Ovary (tissue), 9 donors: ENCODE data around the gene GBP6. TPM values are rescaled to one million over a fixed set of nuclear protein-coding genes. Genes with fewer than 3 reads are reported as not detected.

ENCODE experiments used
- DNase-seq, 5 donors: peaks; one replicate each; pipeline ENCODE4 v3.0.0-alpha.2; 2019 to 2020
- H3K27ac ChIP-seq, 2 donors: fragments of 200-600 bp; one replicate each; pipeline versions ENCODE4 v1.5.1 to v1.8.0; 2019 to 2022
- H3K27me3 ChIP-seq: fragments of 200-600 bp; one replicate; pipeline ENCODE4 v1.8.0; 2022
- H3K36me3 ChIP-seq: fragments of 200-600 bp; sonication (generic); one replicate; pipeline ENCODE4 v1.5.1; 2019
- H3K4me1 ChIP-seq: one replicate; pipeline ENCODE4 v1.8.1; 2013; ENCODE audit warnings: mild to moderate bottlenecking, moderate library complexity; ENCODE audit not compliant: insufficient read depth
- H3K4me3 ChIP-seq: fragments of 200-600 bp; sonication (generic); one replicate; pipeline ENCODE4 v1.5.1; 2017
- H3K9me3 ChIP-seq, 2 donors: fragments of 200-600 bp in 1 of 2; sonication (generic) in 1 of 2; one replicate each; pipeline versions ENCODE4 v1.5.1 to v1.8.1; 2013 to 2019; ENCODE audit warnings: mild to moderate bottlenecking in 1 of 2, moderate library complexity in 1 of 2
- CTCF ChIP-seq, 3 donors: fragments of 450-650 bp in 2 of 3; fragments of 200-600 bp in 1 of 3; IDR thresholded peaks; one replicate each; pipeline versions ENCODE4 v1.5.1 to v1.8.0; 2016 to 2022; ENCODE audit warnings: antibody characterized with exemption in 3 of 3, mild to moderate bottlenecking in 1 of 3
- EP300 ChIP-seq: sonication (generic); formaldehyde crosslinking; IDR thresholded peaks from one replicate; pipeline ENCODE4 v1.6.1; 2017; ENCODE audit warnings: antibody characterized with exemption
- POLR2A ChIP-seq: fragments of 450-650 bp; IDR thresholded peaks from one replicate; pipeline ENCODE4 v1.6.1; 2017; ENCODE audit warnings: antibody characterized with exemption, mild to moderate bottlenecking, moderate library complexity
- WGBS, 3 donors: extraction: QIAGEN DNeasy Blood & Tissue Kit in 1 of 3; methylation state at CpG; one replicate each; pipeline versions ENCODE4 v1.1.5 to v1.1.7; 2013 to 2017; 5-methylcytosine and 5-hydroxymethylcytosine counted together
- intact Hi-C, 4 donors: fragments of 100-400 bp; cut with DNase I; formaldehyde crosslinking; loops; one replicate each; pipeline versions ENCODE4 v1.11.0 to v1.15.1; 2022 to 2023
- polyA plus RNA-seq, 2 donors: library from polyadenylated mRNA; stranded (reverse); fragments of 200-250 nt in 1 of 2; fragments of 350-450 nt in 1 of 2; fragmentation: Illumina TruSeq in 1 of 2; extraction: RNeasy Lipid Tissue Mini Kit (QIAGEN cat#74804) in 1 of 2; gene quantifications; one replicate each; pipeline ENCODE4 v1.2.3, GENCODE V29; 2013 to 2014
- total RNA-seq, 7 donors: library from RNA; depleted of rRNA in 2 of 7; stranded (reverse); fragments of >200 nt in 2 of 7; fragmentation: NEBNext Ultra II Directional in 3 of 7; extraction: Animal tissue kit (Norgen Biotek cat#: 25700) in 3 of 7; gene quantifications; one replicate each; pipeline versions ENCODE4 v1.1.0 to v1.2.4, GENCODE V29; 2016 to 2023
- donor health status: DM: no; HTN: no; CAD: no; lungs with moderate emphysema.
- donor health status: DM: no; HTN: no; CAD: no.
- donor health status: Bipolar disorder and iron deficiency.
- donor health status: DM: yes; HTN: yes; CAD: no.
- donor health status: DM: no; HTN: no; CAD: no.
- donor health status: DM: yes; HTN: yes; CAD: no.

Gene GBP6
- total and polyA plus RNA-seq, 9 donors: 0.18 to 0.77 (median 0.34) TPM; not detected in 1

- Histone ChIP-seq H3K4me1 (no peaks in the 10 kb centered on the region), H3K4me3 (no peak overlapping the region), H3K36me3 (no peaks in the 10 kb centered on the region), H3K27me3 (no peaks in the 10 kb centered on the region), H3K9me3 (no peaks in the 10 kb centered on the region), H3K27ac (no peak overlapping the region)
- DNase-seq: no peak
- intact Hi-C loops: no loop called here
- TF ChIP-seq POLR2A: no peak
- no peak for TF ChIP-seq CTCF (IDR thresholded peaks at IDR 0.05)
- TF ChIP-seq EP300: no peak
These were observed 14.1 kb downstream of the GBP6 start for GRCh38 chr1:89378001-89378400.

GRCh38 chr1:89381618-89382017 is 17.8 kb downstream of the GBP6 start:
- no peaks in the 10 kb centered on the region for H3K9me3 ChIP-seq
- H3K27ac ChIP-seq: no peak overlapping the region
- no peaks in the 10 kb centered on the region for H3K36me3 ChIP-seq
- WGBS, 3 donors: 93 to 95% (median 94%) methylated on average over 6 of the region's 6 CpGs
- no peaks in the 10 kb centered on the region for H3K27me3 ChIP-seq
- no peak for TF ChIP-seq POLR2A
- no peak for TF ChIP-seq EP300
- no peak for TF ChIP-seq CTCF (IDR thresholded peaks at IDR 0.05)
- H3K4me3 ChIP-seq: no peak overlapping the region
- intact Hi-C loops: no loop called here
- H3K4me1 ChIP-seq: no peaks in the 10 kb centered on the region
- no peak for DNase-seq

DNA sequence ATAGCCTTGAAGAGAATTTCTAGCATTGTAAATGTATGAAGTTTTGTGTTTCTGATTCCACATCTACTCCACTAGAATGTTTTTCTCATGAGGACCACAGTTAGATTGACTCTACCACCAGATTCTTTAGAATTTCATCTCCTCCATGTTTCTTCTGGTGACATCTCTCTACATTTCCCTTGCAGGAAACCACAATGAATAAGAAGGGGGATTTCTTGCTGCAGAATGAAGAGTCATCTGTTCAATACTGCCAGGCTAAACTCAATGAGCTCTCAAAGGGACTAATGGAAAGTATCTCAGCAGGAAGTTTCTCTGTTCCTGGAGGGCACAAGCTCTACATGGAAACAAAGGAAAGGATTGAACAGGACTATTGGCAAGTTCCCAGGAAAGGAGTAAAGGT is 18.6 kb downstream of the GBP6 start:
- H3K9me3 ChIP-seq: no peaks in the 10 kb centered on the region
- no peaks in the 10 kb centered on the region for H3K27me3 ChIP-seq
- no peak overlapping the region for H3K27ac ChIP-seq
- DNase-seq: no peak
- H3K4me3 ChIP-seq: no peak overlapping the region
- H3K36me3 ChIP-seq: no peaks in the 10 kb centered on the region
- H3K4me1 ChIP-seq: no peaks in the 10 kb centered on the region
- intact Hi-C loops: no loop called here
- TF ChIP-seq CTCF (IDR thresholded peaks at IDR 0.05) (no peak), EP300 (no peak), POLR2A (no peak)

- Histone ChIP-seq H3K9me3 (no peaks in the 10 kb centered on the region), H3K36me3 (no peaks in the 10 kb centered on the region), H3K4me3 (no peak overlapping the region), H3K27ac (no peak overlapping the region), H3K27me3 (no peaks in the 10 kb centered on the region), H3K4me1 (no peaks in the 10 kb centered on the region)
- no peak for DNase-seq
- no peak for TF ChIP-seq POLR2A
- TF ChIP-seq CTCF (IDR thresholded peaks at IDR 0.05): no peak
- TF ChIP-seq EP300: no peak
- WGBS, 3 donors: 89 to 97% (median 90%) methylated on average over 3 of the region's 3 CpGs
- intact Hi-C loops: no loop called here
These were observed 19.3 kb downstream of the GBP6 start for GRCh38 chr1:89383185-89383584.

DNA sequence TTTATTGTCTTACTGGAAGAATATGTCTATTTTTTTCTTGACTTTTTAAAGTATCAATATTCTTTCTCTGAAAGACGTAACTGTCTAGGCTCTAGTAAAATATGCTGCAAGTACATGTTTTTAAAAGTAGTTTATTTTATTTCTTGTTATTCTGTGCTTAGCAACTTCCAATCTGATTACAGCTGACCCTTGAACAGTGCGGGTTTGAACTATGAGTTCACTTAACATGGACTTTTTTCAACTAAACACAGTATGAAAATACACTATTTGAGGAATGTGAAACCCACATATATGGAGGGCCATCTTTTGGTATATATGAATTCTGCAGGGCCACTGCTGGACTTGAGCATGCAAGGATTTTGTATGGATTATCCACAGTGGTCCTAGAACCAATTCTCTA is 26.8 kb downstream of the GBP6 start:
- no peaks in the 10 kb centered on the region for H3K9me3 ChIP-seq
- no peaks in the 10 kb centered on the region for H3K27me3 ChIP-seq
- H3K4me3 ChIP-seq: no peak overlapping the region
- intact Hi-C loops: no loop called here
- TF ChIP-seq POLR2A: no peak
- no peak for TF ChIP-seq EP300
- no peak for TF ChIP-seq CTCF (IDR thresholded peaks at IDR 0.05)
- no peaks in the 10 kb centered on the region for H3K36me3 ChIP-seq
- H3K27ac ChIP-seq: no peak overlapping the region
- DNase-seq: no peak
- no peaks in the 10 kb centered on the region for H3K4me1 ChIP-seq
- 82 to 94% (median 92%) methylated on average over 2 of the region's 2 CpGs for WGBS, 3 donors
